EL (cell line): ENCODE measurements around the gene MCM9.
"Not testable (repeated sequence)": the region's sequence is repeated elsewhere in the genome, so short reads cannot be mapped to it uniquely, and the experiment has no call there.

Experiments used
- DNase-seq: peaks from one replicate; pipeline ENCODE4 v3.0.0-alpha.2; 2016

The MCM9 gene

DNA sequence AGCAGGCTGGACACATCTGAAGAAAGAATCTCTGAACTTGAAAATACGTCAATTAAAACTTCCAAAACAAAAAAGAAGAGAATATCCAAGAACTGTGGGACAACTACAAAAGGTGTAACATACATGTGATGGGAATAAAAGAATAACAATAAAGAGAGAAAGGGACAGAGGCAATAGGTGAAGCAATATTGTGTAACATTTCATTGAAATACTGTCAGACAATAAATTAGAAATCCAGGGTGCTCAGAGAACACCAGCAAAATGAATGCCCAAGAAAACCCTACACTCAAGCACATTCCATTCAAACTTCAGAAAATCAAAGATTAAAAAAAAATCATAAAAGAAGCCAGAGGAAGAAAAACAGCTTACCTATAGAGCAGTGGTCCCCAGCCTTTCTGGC is 74.6 kb downstream of the MCM9 start:
- DNase-seq = no peak

DNA sequence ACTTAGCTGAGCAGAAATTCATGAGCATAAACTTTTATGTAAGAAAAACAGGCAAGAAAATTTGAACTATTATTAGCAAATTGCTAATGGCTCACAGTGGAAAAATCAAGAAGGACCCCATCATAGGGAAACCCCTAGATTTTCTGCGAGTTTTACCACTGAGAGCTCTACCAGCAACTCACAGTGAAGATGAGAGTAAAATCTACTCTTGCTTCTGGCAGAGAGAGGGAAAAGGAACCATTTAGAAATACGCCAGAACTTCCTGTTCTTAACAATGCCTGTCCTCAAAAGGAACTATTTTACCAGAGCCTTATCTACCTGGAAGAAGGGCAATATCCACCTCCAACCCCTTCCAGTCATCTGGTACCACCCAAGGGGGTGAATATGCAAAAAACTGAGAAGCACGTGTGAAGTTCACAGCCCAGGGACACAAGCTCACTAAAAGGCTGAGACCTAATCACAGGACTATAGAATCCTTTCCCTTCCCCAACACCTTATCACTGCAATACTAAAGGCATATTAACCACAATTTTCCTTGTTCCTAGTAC is 75.4 kb downstream of the MCM9 start:
- no peak for DNase-seq

DNA sequence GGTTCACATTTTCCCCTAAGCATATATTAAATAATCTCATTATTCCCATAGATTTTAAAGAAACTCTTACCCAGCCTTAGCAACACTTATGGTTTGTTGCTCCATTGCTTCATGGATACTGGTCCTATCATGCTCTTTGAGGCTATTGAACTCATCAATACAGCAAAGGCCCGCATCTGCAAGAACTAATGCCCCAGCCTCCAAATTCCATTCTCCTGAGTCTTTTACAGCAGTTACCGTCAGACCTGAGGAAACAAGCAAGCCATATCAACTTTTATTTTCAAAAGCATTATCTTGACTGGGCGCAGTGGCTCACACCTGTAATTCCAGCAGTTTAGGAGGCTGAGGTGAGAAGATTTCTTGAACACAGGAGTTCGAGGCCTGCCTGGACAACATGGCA is 78.7 kb downstream of the MCM9 start:
- DNase-seq = peak; percentile 5

DNA sequence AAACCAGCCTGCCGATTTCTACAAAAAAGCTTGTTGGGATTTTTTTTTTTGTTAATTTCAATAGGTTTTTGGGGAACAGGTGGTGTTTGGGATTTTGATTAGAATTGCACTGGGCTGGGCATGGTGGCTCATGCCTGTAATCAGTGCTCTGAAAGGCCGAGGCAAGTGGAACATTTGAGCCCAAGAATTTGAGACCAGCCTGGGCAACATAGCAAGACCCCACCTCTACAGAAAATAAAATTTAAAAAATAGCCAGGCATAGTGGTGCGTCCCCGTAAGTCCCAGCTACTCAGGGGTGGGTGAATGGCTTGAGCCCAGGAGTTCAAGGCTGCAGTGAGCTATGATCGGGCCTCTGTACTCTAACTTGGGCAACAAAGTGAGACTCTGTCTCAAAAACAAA is 81.6 kb downstream of the MCM9 start:
- no peak for DNase-seq

DNA sequence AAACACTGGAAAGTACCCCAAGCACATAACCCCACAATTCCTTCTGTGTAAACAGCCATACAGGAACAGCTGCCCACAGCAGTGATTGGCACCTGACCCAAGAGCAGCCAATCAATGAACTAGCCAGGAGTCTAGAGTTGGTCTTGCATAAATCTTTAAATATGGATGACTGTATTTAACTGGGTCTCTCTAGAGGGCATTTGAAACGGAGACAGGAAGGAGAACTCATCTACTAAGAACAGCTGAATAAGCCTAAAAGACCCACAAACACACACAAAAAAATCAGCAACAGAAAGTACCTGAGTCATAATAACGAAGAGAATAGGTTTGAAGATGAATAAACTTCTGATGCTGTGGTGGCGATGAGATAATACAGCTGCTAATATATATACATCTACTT is 90.0 kb downstream of the MCM9 start:
- DNase-seq = no peak

DNA sequence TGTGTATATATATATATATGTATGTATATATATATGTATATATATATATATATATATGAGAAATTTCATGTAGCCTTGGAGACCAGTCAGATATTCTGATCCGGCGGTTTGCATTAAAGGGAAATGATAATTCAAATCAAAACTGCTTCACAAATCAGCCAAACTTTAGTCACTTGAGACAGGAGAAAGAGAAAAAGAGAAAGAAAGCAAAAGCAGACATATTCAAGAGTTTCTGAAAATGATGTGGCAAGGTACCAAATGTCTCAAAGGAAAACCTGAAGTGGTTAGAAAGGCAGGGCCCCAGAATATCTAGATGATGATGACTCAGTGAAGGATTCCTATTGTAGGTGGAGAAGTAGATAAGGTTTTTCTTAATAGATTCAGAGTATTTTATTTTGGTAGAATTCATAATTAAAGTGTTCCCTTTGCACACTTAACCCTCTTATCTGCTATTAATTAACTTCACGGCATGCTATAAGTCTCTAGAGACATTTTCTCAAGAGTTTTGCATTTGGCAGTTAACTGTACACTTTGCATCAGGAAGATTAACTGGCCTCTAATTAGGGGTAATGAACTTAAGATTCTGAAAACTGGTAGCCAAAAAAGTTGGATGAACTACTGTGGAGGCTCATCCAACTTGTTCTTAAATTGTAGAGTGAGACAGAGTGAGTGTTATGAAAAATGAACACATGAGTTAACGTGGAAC is 91.1 kb downstream of the MCM9 start:
- no peak for DNase-seq

DNA sequence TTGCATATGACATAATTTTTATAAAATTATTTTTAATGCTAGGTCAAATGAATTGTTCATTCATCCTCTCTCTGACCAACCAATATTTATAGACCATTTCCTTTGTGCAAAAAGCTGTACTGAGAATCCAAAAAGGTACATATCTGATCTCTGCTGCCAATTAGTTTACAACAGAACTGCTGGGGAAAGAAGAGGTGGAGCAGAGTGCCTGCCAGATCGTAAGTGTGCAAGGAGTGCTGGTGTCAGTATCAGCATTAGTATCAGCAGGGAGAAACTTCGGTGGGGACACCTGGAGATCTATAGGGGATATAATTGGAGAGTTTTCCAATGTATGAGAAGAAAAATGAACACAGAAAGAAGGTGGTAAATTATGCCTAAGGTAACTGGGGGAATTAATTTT is 104.3 kb downstream of the MCM9 start:
- no peak for DNase-seq

DNA sequence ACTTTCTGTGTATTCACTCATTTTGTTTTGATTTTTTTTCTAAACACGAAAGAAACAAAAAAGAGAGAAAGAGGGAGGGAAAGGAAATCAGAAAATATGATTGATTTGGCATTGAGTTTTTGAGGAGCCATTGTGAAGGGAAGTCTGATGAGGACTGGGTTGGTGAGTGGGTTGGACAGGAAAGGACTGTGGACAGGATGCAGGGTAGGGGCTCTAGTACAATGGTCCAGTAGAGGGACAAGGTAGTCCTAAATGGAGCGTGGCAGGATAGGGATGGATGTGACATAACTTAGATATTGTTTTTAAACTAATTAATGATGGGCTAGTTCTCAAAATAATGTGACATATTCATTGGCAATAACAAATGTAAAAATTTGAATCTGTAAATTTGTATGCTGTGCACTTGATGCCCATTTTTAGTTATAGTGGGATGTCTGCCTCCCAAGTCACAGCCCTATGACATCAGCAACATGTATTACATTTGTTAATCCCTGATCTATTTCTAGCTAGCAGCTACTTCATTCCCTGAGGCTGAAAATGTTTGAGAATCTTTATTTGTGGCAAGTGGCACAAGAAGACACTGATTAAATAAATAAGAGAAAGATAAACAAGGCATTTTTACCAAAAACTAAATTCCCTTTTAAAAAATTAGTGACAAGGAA is 105.0 kb downstream of the MCM9 start:
- DNase-seq = no peak

DNA sequence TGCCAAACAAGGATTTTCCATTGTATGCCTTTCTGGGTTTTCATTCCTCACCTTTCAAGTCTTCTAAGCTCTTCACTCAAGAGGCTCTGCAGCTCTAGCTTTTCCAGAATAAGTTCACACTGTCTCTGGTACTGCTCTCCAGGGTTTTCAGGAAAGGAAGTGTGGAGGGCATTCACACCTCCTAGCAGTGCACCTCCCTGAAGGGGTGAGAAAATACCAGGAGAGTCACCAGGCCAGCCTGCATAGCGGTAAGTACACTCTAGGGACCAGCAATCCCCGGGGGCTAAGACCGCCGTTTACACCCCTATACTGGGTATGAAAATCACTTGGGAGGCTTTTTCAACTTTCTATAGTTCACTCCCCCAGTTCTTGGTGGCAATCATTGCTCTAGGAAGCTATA is 108.9 kb downstream of the MCM9 start:
- no peak for DNase-seq

DNA sequence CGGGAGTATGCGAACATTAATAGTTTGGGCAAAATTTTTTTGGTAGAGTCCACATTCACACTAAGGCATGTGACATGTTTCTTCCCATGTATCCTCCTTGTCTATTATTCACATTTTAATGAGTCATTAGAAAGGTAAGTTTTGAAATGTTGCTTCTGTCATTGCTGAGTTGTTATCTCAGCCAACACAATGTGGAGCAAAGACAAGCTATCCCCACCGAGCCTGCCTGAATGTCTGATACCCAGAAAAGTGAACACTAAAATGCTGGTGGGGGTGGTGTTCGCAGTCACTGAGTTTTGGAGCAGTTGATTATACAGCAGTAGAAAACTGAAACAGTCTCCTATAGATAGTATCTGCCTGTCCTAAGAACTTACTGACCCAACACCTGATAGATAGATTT is 109.3 kb downstream of the MCM9 start:
- DNase-seq = no peak

DNA sequence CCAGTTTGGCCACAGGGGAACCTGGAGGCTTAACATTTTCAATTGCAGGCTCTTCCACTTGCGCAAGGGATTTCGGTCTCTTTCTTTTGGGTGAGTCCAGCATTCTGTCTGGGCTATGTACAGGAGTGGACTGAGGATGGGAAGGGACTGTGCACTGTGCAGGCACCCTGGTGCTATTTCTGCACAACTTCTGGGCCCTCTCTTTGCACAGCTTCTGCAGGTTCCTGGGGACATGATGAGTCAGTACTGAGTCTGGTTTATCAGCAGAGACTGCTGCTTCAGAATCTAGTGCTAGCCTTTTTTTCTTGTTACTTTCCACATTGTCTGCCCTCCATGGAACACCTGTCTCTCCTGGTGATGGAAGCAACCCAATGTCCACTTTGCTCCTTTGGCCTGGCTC is 119.5 kb downstream of the MCM9 start:
- DNase-seq = no peak

DNA sequence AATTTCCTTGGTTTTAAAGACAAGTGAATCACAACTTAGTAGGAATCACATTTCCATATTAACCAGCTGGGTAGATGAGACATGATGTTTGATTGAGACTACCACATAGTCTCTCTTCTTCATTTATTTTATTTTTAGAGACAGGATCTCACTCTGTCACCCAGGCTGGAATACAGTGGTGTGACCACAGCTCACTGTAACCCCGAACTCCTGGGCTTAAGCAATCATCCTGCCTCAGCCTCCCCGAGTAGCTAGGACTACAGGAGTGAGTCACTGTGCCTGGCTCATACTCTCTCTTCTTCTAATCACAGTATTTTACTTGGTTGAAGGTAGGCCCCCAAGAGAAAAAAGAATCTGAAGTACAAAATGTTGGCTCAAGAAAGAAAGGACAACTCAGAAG is 121.2 kb downstream of the MCM9 start:
- peak; percentile 48 for DNase-seq

DNA sequence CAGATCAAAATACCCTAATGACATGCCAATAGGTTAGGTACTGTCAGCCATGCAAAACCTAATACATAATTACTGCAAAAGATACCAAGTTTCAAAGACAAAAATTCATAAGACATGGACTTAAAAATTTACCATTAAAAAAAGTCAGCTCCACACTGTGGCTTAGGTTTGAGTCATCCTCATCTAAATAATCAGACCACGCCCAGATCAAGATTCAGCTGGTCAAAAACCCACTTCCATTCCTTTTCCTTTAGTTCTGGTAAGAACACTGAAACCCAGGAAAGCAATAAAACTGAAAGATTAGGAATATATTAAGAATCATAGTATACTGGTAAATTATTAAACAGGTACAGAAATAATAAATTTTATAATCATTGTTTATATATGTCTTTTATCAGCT is 122.0 kb downstream of the MCM9 start:
- peak; percentile 31 for DNase-seq

DNA sequence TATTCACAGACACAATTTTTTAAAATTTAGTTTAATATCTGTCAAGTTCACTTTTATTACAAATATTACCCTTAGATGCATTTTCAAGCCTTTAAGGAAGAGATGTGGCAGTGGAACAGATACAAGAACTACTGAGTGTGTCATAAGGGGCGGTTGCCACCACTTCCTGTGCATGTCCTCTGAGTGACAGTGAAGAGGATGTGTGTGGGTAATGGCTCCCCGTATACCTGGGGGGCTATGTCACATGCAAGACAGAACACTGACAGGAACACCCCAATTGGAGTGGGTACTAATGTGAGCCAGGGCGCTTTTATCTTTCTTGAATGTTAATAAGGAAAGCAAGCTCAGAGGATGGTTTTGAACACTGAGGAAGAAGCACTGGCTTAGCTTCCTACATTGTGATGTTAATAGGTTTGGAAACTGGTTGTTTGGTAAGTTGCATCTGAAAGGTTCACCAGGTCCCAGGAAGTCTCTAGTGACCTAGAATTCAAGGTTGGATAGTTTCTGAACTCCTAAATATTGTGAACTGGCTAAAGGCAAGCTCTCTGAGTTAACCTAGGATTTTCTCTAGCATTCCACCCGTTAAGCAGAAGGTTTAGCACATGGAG is 124.4 kb downstream of the MCM9 start:
- DNase-seq = no peak

DNA sequence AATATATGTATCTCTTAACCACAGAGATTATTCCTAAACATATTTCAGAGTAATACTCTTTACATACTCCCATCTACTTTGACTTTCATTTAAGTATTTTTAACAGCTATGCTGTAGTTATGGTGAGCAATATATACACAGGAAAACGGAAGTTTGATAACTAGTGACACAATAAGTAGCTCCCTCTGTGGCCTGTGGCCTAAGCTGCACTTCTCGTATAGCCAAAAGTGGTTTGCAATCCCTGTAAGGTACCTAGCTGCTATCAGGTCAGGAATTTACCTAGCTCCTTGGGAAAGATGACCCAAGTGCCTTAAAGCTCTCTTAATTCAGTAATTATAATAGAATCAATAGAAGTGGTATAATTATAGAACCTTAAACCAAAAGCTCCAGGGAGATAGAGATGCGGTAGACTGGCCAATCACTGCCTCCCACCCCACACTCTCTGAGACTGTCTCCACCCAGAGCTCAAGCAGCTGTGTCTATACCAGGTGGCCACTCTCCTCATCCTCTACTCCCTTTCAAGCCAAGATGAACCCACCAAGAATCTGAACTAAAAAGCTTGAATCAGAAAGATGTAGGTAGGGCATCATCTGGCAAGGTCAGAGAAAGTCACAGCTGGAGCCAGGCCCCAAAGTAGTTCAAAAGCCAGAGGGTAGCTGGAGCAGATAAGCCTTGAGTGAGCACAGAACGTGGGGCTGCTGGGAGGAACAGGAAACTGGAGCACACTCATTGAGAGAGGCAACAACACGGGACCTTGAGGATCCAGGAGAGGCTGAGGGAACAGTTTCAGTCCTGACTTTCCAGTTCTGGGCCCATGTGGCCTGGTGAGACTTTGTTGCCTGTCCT is 125.9 kb downstream of the MCM9 start:
- DNase-seq = no peak

DNA sequence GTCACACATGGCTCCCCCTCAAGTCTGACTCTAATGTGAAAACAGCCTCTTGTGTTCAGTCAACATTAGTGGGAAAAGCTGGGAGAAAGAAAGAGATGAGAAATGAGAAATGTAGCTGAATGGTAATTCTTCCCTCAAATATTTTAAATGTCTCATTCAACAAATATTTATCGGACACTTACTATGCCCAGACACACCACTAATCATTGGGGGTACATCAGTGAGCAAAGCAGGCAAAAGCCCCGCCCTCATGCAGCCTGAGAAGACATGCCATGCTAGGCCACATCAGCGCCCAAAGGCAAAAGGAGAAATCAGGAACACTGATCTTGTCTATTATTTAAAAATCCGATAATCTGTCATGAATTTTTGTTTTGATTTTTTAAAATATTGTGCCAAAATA is 130.9 kb downstream of the MCM9 start:
- peak; percentile 67 for DNase-seq

DNA sequence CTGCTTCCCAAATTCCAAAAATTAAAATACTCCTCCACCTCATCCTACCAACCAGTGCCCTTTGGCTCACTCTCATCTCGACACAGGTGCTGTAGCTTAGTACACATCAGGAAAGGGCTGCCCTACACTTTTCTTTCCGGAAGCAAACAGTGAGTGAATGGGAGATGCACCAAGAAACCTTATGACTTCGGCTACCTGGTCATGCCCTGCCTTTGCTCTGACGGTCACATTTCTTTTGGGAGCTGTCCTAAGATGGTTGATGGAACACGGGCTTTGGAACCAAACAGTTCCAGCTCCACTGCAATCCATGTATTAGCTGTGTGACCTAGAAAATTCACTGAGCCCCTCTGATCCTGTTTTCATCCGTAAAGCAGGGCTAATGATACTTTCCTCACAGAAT is 133.7 kb downstream of the MCM9 start:
- no peak for DNase-seq

DNA sequence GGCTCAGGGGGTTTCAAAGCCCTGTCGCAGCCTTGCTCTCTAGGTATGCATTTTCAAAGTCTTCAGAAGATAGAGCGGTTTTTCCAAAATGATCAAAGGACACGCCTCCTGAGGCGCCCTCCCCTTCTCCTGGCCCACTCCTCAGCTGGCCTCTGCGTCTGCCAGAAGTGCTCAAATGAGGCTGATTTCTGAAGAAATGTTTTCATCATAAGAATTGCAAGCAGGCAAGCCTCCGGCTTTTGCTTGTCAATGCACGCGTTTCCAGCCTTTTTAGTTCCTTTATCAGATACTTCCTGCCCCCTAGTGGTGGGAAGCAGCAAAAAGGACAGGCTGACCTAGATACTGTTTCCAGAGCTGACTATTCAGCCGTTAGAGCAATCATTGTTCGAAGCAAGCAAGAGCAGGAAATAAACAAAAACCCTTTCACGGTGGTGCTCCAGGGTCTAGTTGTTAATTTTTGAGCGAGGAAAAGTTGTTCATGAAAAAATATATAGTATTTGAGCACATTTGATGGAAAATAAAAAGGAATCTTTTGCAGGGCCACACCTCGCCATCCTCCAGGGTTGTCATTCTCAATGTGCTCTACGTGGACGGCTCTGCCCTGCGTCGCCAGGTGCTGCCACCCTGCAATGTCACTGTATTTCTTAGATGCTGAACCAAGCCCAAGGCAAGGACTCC is 134.4 kb downstream of the MCM9 start:
- DNase-seq = peak; percentile 82

DNA sequence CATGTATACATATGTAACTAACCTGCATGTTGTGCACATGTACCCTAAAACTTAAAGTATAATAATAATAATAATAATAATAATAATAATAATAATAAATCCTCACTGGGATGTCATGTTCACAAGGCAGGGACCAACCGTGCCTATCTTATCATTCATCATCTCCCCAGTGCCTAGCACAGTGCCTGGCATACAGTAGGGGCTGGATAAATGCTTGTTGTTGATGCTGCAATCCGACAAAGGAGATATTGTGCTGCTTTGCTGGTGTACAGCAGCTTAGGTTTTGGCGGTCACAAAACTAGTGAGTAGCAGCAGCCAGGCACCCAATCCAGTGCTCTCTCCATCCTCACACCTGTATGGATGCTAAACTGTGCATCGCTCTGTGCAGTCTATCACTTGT is 135.1 kb downstream of the MCM9 start:
- no peak for DNase-seq

DNA sequence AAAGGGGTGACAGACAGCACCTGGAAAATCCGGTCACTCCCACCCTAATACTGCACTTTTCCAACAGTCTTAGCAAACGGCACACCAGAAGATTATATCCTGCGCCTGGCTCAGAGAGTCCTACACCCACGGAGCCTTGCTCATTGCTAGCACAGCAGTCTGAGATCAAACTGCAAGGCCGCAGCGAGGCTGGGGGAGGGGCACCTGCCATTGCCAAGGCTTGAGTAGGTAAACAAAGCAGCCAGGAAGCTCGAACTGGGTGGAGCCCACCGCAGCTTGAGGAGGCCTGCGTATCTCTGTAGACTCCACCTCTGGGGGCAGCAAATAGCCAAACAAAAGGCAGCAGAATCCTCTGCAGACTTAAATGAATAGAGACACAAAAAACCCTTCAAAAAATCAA is 138.4 kb downstream of the MCM9 start:
- not testable (repeated sequence) for DNase-seq

DNA sequence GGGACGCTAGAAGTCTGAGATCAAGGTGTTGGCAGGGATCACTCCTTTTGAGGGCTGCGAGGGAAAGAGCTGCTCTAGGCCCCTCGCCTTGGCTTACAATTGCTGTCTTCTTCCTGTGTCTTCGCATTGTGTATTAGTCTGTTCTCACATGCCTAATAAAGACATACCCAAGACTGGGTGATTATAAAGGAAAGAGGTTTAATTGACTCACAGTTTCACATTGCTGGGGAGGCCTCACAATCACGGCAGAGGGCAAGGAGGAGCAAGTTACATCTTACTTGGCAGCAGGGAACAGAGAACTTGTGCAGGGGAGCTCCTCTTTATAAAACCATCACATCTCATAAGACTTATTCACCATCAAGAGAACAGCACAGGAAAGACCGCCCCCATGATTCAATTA is 143.5 kb downstream of the MCM9 start:
- no peak for DNase-seq

DNA sequence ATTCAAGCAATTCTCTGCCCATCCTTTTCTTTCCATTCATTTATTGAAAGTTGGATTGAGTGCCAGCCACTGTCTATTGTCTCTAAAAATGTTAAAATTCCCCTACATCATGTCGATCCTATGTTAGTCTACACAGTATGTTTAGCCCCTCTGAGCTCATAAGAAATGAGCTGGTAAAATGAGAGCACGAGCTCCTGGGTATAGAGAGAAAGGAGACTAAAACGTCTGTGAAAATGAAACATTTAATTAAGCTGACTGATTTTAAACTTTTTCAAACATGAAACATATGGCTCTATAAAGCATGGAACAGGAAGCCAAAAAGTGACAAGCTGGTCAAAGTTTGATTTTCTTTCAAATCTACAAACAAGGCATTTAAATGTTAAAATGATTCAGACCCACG is 145.0 kb downstream of the MCM9 start:
- no peak for DNase-seq

DNA sequence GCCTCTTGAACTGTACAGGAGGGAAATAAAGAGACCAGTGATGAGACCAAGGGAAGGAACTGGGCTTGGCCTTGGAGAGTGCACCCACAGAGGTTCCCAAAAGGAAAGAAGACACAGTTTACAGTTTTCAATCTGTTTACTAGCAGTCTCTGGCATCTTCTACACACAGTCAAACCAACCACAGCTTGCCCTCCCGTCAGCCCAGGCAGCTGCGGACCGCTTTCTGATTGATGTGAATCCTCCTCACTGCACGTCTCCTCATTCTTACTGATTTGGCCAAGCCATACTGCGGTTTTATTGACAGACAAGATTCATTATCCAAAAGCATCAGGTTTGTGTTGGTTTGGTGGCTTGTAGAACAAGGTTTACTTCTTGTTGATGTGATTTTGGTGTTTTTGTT is 145.5 kb downstream of the MCM9 start:
- DNase-seq = no peak
